Mononuclear cell (primary cell): ENCODE measurements around the gene NOXRED1. TPM values are rescaled to one million over a fixed set of nuclear protein-coding genes. Genes with fewer than 3 reads are reported as not detected.
A peak's percentile ranks its signal among the peaks of the same experiment; 100 is the strongest.

Experiments
- H3K27me3 ChIP-seq: 2 replicates; pipeline ENCODE4 v1.6.0; 2011; ENCODE audit warnings: low read length, control low read depth; ENCODE audit not compliant: insufficient read depth
- H3K4me1 ChIP-seq: 2 replicates; pipeline ENCODE4 v1.5.1; 2011; ENCODE audit warnings: mild to moderate bottlenecking, low read length, control low read depth; ENCODE audit not compliant: insufficient read depth
- H3K4me3 ChIP-seq: 2 replicates; pipeline ENCODE4 v1.5.1; 2011; ENCODE audit warnings: mild to moderate bottlenecking, low read length, moderate library complexity
- H3K9me3 ChIP-seq: 2 replicates; pipeline ENCODE4 v1.5.1; 2011; ENCODE audit warnings: low read depth, mild to moderate bottlenecking, control low read depth, low read length
- total RNA-seq: library from RNA; depleted of rRNA; stranded (reverse); fragments of >200 nt; gene quantifications from one replicate; pipeline ENCODE4 v1.2.3, GENCODE V29; 2012

Gene NOXRED1, protein sequence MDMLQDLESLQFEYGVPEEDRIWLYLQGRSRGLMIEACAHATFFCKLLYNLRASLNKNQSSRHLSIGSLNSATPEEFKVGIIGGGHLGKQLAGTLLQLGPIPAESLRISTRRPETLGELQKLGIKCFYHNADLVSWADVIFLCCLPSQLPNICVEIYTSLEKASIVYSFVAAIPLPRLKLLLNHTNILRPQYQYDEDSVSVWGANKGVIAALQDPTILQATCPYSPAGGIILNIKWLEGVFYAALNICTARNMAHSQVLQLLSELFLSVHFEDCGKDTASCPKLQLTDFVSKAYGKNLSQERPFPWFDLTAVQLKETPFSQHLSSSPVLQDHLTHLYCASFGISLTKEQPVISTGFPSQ
- 0.21 TPM for total RNA-seq

DNA sequence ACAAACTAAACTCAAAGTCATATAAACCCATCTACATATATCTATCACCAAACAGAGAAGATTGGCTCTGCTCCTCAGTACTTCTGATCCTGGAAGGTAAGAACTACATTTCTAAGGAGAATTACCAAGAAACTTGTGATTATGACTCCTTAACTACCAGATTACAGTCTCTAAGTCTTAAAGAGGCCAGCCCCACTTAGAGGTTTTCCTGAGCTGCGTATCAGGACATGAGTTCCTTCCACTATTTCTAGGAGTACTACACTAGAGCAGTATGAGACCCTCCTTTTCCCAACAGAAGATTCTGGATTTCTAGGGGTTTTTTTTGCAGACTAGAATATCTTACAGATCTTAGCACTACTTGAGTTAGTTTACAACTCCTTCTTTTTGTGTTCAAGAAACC lies at the start of gene NOXRED1:
Gene NOXRED1, minus strand, starts transcription at position 101 of the 400 bp plus-strand sequence. CDS start 634 bp downstream, outside the sequence.
- H3K4me1 ChIP-seq = no peaks in the 10 kb centered on the region
- H3K27me3 ChIP-seq = no peaks in the 10 kb centered on the region
- H3K9me3 ChIP-seq = peaks cover 5% of the 10 kb centered on the region
- no peak within 1 kb of the TSS for H3K4me3 ChIP-seq

DNA sequence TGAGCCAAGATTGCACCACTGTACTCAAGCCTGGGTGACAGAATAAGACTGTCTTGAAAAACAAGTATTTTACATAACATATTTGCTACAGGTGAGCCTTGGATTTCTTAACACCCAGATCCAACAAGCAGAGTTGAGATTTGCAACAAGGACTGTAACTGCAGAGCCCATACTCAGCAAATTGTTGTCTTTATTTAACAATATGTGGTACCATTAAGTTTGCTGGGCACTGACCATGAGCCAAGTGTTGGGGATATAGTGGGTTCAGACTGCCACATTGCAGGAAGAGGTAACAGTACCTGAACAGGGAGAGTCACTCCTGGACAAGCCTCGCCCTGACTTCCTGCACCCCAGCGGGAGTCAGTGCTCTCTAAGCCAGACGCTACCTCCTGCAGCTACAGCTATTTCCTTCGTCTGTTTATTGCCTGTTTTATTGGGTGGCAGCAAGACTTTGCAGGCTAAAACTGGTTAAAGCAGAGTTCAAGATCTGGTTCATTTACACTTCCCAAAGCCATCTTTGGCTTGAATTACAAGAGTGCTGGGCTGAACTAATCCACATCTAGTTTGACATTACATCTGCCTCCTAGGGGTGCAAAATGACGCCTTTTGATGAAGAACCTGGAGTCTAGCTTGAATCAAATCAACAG lies 47.0 kb upstream of the NOXRED1 start:
- Histone ChIP-seq H3K9me3 (no peaks in the 10 kb centered on the region), H3K27me3 (no peaks in the 10 kb centered on the region), H3K4me1 (no peaks in the 10 kb centered on the region), H3K4me3 (no peak overlapping the region)

DNA sequence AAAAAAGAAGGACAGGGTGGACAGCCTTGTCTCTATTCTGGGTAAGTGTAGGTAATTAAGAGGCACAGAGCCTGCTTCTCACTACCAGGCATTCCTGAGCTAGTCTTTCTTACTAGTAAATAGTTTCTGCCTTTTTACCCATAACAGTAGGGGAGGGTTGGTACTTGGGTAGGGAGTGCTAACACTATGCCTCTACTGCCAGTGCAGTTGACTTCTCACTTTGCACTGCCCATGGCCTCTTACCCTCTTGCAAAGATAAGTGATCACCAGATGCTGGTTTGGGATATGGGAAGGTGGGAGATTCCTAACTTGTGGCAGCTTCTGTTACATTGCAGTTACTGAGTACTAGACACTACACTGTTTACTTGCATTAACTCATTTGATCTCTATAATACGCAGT lies 46.2 kb upstream of the NOXRED1 start:
- Histone ChIP-seq H3K4me3 (no peak overlapping the region), H3K4me1 (no peaks in the 10 kb centered on the region), H3K27me3 (no peaks in the 10 kb centered on the region), H3K9me3 (no peaks in the 10 kb centered on the region)

DNA sequence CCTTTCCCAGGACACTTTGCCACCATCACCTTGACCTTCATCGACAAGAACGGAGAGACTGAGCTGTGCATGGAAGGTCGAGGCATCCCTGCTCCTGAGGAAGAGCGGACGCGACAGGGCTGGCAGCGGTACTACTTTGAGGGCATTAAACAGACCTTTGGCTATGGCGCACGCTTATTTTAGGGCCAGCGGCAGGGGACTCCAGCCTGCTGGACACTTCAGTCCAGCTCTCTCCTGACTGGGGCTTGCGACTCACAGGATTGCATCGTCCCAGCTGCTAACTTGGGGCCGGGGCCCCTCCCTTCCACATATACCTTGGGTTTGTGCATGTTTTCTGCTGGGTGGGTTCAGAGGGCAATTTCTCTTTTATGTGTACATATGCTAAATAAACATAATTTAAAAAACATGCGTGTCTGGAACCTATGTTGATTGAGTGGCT lies 45.8 kb upstream of the NOXRED1 start:
- H3K9me3 ChIP-seq = no peaks in the 10 kb centered on the region
- H3K4me1 ChIP-seq = no peaks in the 10 kb centered on the region
- H3K27me3 ChIP-seq = no peaks in the 10 kb centered on the region
- no peak overlapping the region for H3K4me3 ChIP-seq

DNA sequence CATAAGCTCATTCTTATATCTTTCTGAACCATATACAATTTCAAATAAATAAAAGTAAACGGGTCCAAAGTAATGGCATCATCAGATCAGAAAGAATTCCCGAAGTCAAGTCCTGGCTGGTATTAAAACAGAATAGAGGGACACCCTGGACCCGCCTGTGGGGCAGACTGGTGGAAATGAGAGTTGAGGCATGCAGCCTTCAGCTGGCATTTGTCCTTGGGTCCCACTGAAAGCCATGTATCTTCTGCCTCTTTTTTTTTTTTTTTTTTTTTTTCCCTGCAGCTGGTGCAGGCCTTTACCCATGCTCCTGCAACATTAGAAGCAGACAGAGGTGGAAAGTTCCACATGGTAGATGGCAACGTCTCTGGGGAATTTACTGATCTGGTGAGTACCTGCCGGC lies 44.5 kb upstream of the NOXRED1 start:
- no peaks in the 10 kb centered on the region for H3K4me1 ChIP-seq

DNA sequence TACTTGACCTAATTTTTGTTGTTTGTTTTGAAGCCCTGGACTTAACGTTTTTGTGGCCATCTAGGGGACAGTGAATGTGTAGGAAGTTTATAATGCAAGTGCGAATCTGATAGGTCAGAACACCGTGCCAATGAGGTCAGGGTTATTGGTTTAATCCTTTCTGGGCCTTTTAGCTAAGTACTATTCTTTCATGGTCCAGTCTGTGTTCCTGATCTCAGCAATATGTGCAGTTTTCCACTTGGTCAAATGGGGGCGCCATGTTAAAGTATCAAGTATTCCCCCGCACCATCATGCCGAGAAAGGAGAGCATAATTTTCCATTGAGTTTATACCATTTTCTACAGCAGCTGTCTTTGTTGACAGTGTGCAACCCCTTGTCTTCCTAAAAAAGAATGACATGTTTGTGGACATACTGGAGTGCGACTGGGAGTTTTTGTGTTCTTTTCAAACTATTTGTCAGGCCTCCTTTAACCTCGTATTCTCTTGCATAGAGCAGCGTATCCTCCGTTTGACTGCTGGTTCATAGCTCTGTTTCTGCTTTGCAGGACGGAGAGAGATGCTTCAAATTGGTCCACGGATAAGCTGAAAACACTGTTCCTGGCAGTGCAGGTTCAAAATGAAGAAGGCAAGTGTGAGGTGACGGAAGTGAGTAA lies 35.9 kb upstream of the NOXRED1 start:
- peaks cover 23% of the 10 kb centered on the region for H3K4me1 ChIP-seq
- no peaks in the 10 kb centered on the region for H3K27me3 ChIP-seq
- H3K4me3 ChIP-seq = peak overlapping the region; percentile 65
- H3K9me3 ChIP-seq = no peaks in the 10 kb centered on the region

More for the DNA sequence above, 44.5 kb upstream of the NOXRED1 start:
- Histone ChIP-seq H3K4me3 (no peak overlapping the region), H3K9me3 (no peaks in the 10 kb centered on the region), H3K27me3 (no peaks in the 10 kb centered on the region)

DNA sequence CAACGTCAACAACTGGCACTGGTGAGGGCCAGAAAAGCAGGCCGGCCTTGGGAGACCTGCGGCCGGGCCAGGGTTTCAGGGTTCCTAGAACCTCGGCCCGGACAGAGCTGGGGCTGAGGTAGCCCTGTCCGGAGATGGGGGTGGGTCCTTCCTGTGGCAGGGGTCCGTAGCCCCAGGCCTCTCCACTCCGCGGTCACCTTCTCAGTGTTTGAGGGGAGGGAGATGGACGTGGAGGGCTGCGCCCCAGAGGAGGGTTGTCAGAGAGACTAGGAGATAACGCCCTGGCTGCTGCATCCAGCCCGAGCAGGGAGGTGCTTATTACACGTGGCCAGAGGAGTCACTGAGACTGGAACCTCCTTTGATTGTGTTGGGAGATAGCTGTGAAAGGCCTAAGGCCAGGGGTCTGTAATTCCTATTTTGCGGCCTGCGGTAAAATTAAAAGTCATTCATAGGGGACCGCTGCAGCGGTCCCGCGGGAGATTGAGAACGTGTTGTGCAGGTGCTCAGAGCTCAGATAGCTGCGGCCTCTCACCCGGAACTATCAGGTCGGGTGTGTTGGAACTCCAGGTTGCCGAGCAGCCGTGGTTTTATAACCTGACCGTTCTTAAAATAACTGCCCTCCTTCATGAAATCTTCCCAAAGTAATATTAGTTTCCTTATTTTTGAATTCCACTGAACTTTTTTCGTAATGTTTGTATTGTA lies 35.1 kb upstream of the NOXRED1 start:
- peaks cover 23% of the 10 kb centered on the region for H3K4me1 ChIP-seq
- no peaks in the 10 kb centered on the region for H3K9me3 ChIP-seq
- peak overlapping the region; percentile 65 for H3K4me3 ChIP-seq
- H3K27me3 ChIP-seq = no peaks in the 10 kb centered on the region

DNA sequence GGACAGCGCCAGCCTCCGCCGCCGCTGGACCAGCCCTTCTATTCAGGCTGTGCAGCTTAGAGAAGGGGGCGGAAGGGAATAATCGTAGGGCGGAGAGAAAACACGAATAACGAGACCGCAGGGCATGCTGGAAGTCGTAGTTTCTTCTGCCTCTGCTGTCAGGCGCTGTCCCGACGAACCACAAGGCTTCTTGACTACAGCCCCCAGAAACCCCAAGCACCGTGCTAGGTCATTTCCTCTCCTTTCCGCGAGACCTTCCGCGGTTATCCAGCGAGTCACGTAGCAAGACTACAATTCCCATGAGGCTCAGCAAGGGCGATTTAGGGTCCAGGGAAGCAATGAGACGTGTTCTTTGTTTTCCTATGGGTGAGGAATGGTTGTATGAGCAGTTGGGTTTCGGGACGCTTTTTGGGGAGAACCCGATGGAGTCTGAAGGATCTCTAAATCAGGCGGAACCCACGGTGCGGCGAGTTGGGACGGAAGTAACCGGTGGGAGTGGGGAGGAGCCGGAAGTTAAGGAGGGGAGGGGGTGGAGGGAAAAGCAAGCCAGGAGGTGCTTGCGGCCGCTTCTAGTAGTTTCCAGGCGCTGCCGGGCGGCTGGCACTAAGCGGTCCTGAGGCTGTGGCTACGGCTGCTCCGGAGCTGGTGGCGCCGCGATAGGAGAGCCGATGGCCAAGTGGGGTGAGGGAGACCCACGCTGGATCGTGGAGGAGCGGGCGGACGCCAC lies 34.4 kb upstream of the NOXRED1 start, which contains the start of the genes AHSA1 and VIPAS39:
Gene AHSA1, plus strand, starts transcription at position 572 of the 727 bp plus-strand sequence. Its CDS starts 97 bp downstream, at position 669.
Gene VIPAS39, minus strand, starts transcription at position 80 of the 727 bp plus-strand sequence. CDS start 3,499 bp downstream, outside the sequence.
- Histone ChIP-seq H3K27me3 (no peaks in the 10 kb centered on the region), H3K4me1 (peaks cover 23% of the 10 kb centered on the region), H3K4me3 (peak within 1 kb of the TSS; percentile 65), H3K9me3 (no peaks in the 10 kb centered on the region)

DNA sequence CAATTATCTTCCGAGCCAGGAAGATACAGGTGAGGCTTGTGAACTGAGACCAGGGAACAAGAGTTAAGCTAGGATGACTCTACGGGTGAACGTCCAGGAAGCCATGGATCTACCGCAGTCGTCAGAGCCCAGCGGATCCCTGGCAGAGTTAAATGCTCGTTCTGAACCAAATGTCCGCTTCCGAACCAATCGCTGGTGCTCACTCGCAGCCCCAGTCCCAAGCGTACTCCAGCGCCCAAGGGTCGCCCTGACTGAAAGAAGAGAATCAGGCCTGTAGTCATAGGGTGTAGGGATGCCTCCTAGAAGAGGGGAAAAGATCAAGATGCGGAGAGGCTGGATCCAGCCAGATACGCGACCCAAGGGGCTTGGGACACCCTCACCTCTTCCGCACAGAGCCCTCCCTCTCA lies 33.8 kb upstream of the NOXRED1 start:
- Histone ChIP-seq H3K4me3 (peak overlapping the region; percentile 65), H3K27me3 (no peaks in the 10 kb centered on the region), H3K9me3 (no peaks in the 10 kb centered on the region), H3K4me1 (peaks cover 23% of the 10 kb centered on the region)

DNA sequence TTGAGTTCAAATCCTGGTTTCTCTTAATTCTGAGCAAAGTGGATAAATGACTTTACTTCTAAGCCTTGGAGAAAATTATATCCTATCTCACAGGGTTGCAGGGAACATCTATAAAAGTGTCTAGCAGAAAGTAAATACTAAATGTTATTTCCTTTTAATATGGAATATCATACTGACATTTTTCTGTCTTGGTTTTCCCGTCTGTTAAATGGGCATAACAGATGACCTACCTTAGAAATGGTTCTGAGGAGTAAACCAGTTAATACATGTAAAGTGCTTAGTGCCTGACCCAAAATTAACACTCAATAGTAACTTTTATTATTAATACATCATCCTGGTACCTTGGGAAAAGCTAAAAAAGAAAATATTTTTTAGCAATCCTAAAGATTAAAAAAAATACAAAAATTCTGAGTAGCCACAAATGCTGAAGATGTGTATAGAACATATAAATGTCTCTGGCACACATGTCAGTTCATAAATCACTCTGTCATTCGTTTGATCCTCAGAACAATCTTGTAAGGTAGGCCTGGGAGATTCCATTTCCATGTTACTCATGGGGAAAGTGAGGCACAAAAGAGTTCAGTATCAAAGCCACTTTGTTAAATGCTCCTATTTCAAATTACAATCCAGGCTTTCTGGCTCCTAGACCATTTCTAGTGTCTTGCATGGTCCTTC lies 32.8 kb upstream of the NOXRED1 start:
- peaks cover 23% of the 10 kb centered on the region for H3K4me1 ChIP-seq
- H3K9me3 ChIP-seq = no peaks in the 10 kb centered on the region
- no peak overlapping the region for H3K4me3 ChIP-seq
- no peaks in the 10 kb centered on the region for H3K27me3 ChIP-seq

DNA sequence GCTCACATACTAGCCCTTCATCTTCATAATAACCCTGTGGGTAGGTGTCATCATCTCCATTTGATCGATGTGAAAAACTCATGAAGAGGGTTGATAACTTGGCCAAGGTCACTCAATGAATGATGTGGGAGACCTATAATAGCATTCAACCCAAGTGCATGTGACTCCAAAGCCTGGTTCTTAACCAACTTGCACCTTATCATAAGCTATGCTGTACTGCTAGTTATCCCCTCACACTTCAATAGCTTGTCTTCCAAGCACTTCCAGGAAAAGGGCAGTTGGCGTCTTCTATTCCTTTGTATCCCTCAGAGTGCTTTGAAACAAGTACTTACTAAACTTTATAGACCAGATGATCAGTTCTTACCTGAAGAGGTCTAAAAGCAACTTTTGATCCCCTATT lies 18.9 kb upstream of the NOXRED1 start:
- Histone ChIP-seq H3K9me3 (no peaks in the 10 kb centered on the region), H3K4me1 (no peaks in the 10 kb centered on the region), H3K27me3 (no peaks in the 10 kb centered on the region), H3K4me3 (no peak overlapping the region)

DNA sequence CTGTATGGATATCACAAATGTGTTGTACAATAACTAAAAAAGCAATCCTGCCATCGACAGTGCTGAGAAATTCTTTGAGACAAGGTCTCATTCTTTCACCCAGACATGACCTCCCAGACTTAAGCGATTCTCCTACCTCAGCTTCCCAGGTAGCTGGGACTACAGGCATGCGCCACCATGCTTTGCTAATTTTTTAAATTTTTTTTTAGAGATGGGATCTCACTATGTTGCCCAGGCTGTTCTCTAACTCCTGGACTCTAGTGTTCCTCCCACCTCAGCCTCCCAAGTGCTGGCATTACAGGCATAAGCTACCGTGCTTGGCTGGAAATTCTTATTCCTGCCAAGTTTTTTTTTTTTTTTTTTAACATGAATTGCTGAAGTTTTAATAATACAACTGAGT lies 16.5 kb upstream of the NOXRED1 start:
- no peak overlapping the region for H3K4me3 ChIP-seq
- no peaks in the 10 kb centered on the region for H3K9me3 ChIP-seq
- no peaks in the 10 kb centered on the region for H3K27me3 ChIP-seq
- no peaks in the 10 kb centered on the region for H3K4me1 ChIP-seq

DNA sequence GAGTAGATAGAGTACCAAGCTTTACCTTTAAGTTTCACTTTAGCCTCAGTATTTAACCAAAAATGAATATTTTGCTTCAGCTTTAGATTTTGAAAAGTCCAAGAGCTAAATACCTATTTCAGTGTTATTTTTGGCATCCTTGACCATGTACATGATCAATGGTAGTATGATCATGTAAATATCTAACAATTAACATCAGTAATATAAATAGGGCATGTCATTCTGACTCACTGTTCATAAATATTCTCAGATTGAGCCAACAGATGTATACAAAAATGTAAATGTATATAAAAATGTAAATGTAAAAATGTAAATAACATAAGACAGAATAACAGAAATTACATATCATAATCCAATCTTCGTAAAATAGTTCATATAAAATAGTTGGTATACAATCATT lies 15.3 kb upstream of the NOXRED1 start:
- H3K4me1 ChIP-seq = no peaks in the 10 kb centered on the region
- H3K9me3 ChIP-seq = no peaks in the 10 kb centered on the region
- H3K4me3 ChIP-seq = no peak overlapping the region
- no peaks in the 10 kb centered on the region for H3K27me3 ChIP-seq

DNA sequence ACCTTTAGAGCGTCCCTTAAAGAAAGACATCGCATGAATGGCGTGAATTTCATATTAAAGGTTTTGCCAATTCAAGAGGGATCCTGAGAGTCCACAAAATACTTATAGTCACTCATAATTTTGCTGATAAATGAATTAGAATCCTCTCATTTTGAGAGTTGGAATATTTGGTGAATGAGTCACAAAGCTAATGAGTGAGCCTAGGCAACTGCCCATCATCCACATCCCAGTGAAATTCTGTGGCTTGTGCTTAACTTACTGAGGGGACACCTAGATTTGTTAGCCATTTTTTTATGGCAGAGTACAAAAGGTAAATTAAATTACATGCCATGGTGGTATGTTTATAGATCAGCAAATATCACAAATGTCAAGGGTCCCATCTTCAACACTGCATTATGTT lies 12.7 kb upstream of the NOXRED1 start:
- Histone ChIP-seq H3K9me3 (no peaks in the 10 kb centered on the region), H3K27me3 (no peaks in the 10 kb centered on the region), H3K4me1 (no peaks in the 10 kb centered on the region), H3K4me3 (no peak overlapping the region)
